HFF-Myc (cell line): Measurements from ENCODE around the gene TOGARAM2.
"Not testable (repeated sequence)": the region's sequence is repeated elsewhere in the genome, so short reads cannot be mapped to it uniquely, and the experiment has no call there.

Experiments used
- DNase-seq: peaks from one replicate; pipeline ENCODE4 v3.0.0-alpha.2; 2011; ENCODE audit warnings: low read depth; ENCODE audit errors: extremely low read depth
- H3K4me3 ChIP-seq: replicated peaks from 2 replicates; pipeline ENCODE4 v1.5.1; 2011; ENCODE audit warnings: low read depth, mild to moderate bottlenecking, control low read depth, low read length
- TF ChIP-seq, protein P1 (sequence below): IDR thresholded peaks from 2 replicates; pipeline ENCODE4 v1.5.1; 2012; ENCODE audit warnings: mild to moderate bottlenecking, low read depth, low read length, control low read depth; ENCODE audit errors: missing control alignments

TOGARAM2 gene

DNA sequence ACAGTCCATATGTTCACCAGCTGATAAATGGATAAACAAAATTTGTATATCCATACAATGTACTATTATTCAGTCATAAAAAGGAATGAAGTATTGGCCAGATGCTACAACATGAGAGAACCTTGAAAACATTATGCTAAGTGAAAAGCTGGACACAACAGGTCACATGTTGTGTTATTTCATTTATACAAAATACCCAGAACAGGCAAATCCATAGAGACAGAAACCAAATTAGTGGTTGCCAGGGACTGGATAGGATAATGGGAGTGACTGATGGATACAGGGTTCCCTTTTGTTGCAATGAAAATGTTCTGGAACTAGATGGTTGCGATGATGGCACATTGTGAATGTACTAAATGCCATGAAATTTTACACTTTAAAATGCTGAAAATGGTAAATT is 103.5 kb downstream of the TOGARAM2 start:
- H3K4me3 ChIP-seq = no peak overlapping the region
- DNase-seq = no peak
- TF ChIP-seq, protein P1, sequence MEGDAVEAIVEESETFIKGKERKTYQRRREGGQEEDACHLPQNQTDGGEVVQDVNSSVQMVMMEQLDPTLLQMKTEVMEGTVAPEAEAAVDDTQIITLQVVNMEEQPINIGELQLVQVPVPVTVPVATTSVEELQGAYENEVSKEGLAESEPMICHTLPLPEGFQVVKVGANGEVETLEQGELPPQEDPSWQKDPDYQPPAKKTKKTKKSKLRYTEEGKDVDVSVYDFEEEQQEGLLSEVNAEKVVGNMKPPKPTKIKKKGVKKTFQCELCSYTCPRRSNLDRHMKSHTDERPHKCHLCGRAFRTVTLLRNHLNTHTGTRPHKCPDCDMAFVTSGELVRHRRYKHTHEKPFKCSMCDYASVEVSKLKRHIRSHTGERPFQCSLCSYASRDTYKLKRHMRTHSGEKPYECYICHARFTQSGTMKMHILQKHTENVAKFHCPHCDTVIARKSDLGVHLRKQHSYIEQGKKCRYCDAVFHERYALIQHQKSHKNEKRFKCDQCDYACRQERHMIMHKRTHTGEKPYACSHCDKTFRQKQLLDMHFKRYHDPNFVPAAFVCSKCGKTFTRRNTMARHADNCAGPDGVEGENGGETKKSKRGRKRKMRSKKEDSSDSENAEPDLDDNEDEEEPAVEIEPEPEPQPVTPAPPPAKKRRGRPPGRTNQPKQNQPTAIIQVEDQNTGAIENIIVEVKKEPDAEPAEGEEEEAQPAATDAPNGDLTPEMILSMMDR = no peak

DNA sequence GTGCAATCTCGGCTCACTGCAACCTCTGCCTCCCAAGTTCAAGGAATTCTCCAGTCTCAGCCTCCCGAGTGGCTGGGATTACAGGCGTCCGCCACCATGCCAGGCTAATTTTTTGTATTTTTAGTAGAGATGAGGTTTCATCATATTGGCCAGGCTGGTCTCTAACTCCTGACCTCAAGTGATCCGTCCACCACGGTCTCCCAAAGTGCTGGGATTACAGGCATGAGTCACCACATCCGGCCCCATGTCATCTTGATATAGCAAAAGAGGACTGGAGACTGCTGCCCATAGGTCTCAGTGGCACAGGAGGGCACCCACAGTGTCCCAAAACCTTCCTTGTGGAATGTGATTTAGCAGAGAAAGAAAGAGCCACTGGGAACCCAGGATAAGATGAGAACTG is 109.2 kb downstream of the TOGARAM2 start:
- not testable (repeated sequence) for H3K4me3 ChIP-seq, DNase-seq

DNA sequence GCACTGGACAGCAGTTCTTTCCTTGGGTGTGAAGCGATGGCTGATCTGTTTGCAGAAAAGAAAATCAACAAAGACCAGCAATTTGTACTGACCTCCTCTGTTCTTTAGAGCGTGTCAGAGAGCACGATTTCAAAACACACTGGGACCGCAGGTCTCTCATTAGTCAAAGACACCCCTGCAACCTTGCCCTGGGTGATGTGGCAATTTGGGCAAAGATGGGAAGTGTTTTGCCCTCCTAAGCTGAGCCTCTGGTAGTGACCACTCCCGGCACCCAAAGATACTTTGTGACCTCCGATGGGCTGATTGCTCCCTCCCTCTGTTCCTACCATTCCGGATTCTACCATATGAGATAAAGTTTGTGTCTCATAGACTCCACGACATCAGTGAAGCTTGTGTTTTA is 115.9 kb downstream of the TOGARAM2 start:
- DNase-seq = no peak
- TF ChIP-seq, protein P1 = no peak
- no peak overlapping the region for H3K4me3 ChIP-seq

DNA sequence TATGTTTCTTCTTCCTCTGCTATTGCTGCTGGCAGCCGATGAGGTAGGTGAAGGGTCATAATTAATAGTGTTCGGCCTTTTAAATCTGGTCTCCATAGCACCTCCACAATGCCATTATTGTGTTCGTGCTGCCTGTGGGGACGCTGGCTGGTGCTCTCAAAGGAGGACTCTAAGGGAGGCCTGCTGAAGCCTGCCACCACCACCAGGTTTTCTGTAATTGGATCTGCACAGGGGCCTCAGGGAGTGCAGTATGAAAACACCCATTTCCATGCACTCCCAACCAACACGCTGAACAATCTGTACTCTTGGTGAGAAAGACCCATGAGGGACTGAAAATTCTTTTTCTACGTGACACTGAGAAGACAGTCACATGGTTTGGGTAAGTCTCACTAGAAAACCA is 116.5 kb downstream of the TOGARAM2 start:
- TF ChIP-seq, protein P1 = no peak
- DNase-seq = no peak
- H3K4me3 ChIP-seq = no peak overlapping the region

DNA sequence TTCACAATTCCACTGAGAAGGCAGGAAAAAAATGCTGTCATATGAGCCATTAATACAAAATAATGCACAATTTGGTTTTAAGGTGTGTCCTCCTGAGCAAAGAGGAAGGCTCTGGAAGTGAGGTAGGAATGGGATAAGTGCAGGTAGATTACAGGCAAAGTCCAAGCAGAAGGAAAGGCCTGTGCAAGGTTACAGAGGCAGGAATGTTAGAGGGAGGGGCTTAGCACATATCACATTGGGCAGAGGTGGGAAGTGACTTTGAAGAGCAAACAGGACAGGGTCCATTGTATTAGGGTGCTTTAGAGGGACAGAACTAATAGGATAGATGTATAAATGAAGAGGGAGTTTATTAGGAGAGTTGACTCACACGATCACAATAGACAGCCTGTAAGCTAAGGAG is 119.5 kb downstream of the TOGARAM2 start:
- no peak overlapping the region for H3K4me3 ChIP-seq
- no peak for DNase-seq
- TF ChIP-seq, protein P1 = no peak
